HepG2 (cell line): ENCODE results near the gene LTB4R. TPM values are rescaled to one million over a fixed set of nuclear protein-coding genes. Genes with fewer than 3 reads are reported as not detected.

Source experiments
- AHR ChIP-seq: IDR thresholded peaks from 2 replicates; pipeline ENCODE4 v1.6.1; 2018; ENCODE audit warnings: missing genetic modification reagents, missing compliant biosample characterization
- CEBPG ChIP-seq: IDR thresholded peaks from 2 replicates; pipeline ENCODE4 v1.6.1; 2016
- FOXP1 ChIP-seq, 2 experiments: fragments of 450-650 bp in 1 of 2; IDR thresholded peaks; 2 replicates each; pipeline ENCODE4 v1.6.1; 2017 to 2018; ENCODE audit warnings: antibody characterized with exemption in 1 of 2
- MAFG ChIP-seq: sonication (generic); formaldehyde crosslinking; IDR thresholded peaks from 2 replicates; pipeline ENCODE4 v1.5.1; 2020; ENCODE audit warnings: mild to moderate bottlenecking, missing genetic modification reagents
- YY1 ChIP-seq: IDR thresholded peaks from 2 replicates; pipeline ENCODE4 v1.6.1; 2011; ENCODE audit warnings: low read length, low read depth, moderate library complexity, mild to moderate bottlenecking; ENCODE audit not compliant: insufficient read depth, insufficient replicate concordance
- ZNF256 ChIP-seq: sonication (generic); formaldehyde crosslinking; conservative IDR thresholded peaks from 2 replicates; pipeline ENCODE4 v1.4.0; 2020; ENCODE audit warnings: missing genetic modification reagents
- ZNF772 ChIP-seq: sonication (generic); formaldehyde crosslinking; IDR thresholded peaks from 2 replicates; pipeline ENCODE4 v1.5.0; 2020; ENCODE audit warnings: mild to moderate bottlenecking, missing genetic modification reagents
- polyA plus RNA-seq, 8 experiments: library from polyadenylated mRNA; depleted of rRNA in 3 of 8; stranded (reverse) in 7 of 8; unstranded in 1 of 8; fragments of >200 nt; fragmentation: Illumina TruSeq in 4 of 8; extraction: Trizol in 4 of 8; gene quantifications; 2 replicates each; pipeline versions ENCODE4 v1.2.1 to v1.2.3, GENCODE V29; 2011 to 2016; ENCODE audit warnings: low read depth in 4 of 8, missing spikeins in 1 of 8, mixed read lengths in 1 of 8; ENCODE audit not compliant: insufficient read depth in 1 of 8
- total RNA-seq, 5 experiments: library from RNA; depleted of rRNA; stranded (reverse); fragments of >200 nt; fragmentation: Illumina TruSeq; extraction: Trizol; gene quantifications; 2 replicates each; pipeline ENCODE4 v1.2.3, GENCODE V29; 2016; ENCODE audit warnings: low read depth in 1 of 5
- TF ChIP-seq, protein P1 (sequence below): sonication (generic); formaldehyde crosslinking; IDR thresholded peaks from 2 replicates; pipeline ENCODE4 v1.4.0; 2020; ENCODE audit warnings: mild to moderate bottlenecking, missing genetic modification reagents
- TF ChIP-seq, protein P2 (sequence below): sonication (generic); formaldehyde crosslinking; IDR thresholded peaks from 2 replicates; pipeline ENCODE4 v1.5.0; 2020; ENCODE audit warnings: mild to moderate bottlenecking, missing genetic modification reagents, borderline replicate concordance
- TF ChIP-seq, protein P3 (sequence below): sonication (generic); formaldehyde crosslinking; IDR thresholded peaks from 2 replicates; pipeline ENCODE4 v1.4.0; 2020; ENCODE audit warnings: missing genetic modification reagents, borderline replicate concordance
- TF ChIP-seq, protein P4 (sequence below): sonication (generic); formaldehyde crosslinking; IDR thresholded peaks from 2 replicates; pipeline ENCODE4 v1.4.0; 2020; ENCODE audit warnings: missing genetic modification reagents, borderline replicate concordance
- TF ChIP-seq, protein P5 (sequence below): sonication (generic); formaldehyde crosslinking; IDR thresholded peaks from 2 replicates; pipeline ENCODE4 v1.4.0; 2020; ENCODE audit warnings: missing genetic modification reagents
- TF ChIP-seq, protein P6 (sequence below): sonication (generic); formaldehyde crosslinking; conservative IDR thresholded peaks from 2 replicates; pipeline ENCODE4 v1.4.0; 2020; ENCODE audit warnings: missing genetic modification reagents
- TF ChIP-seq, protein P7 (sequence below): sonication (generic); formaldehyde crosslinking; IDR thresholded peaks from 2 replicates; pipeline ENCODE4 v1.5.0; 2020; ENCODE audit warnings: missing genetic modification reagents, mild to moderate bottlenecking, borderline replicate concordance

The LTB4R gene
- total and polyA plus RNA-seq, 2 of the 13 experiments (the other 11 are each of a cell fraction or from before 2014, with no cell fraction given), result 3.2 to 8.2 TPM

DNA sequence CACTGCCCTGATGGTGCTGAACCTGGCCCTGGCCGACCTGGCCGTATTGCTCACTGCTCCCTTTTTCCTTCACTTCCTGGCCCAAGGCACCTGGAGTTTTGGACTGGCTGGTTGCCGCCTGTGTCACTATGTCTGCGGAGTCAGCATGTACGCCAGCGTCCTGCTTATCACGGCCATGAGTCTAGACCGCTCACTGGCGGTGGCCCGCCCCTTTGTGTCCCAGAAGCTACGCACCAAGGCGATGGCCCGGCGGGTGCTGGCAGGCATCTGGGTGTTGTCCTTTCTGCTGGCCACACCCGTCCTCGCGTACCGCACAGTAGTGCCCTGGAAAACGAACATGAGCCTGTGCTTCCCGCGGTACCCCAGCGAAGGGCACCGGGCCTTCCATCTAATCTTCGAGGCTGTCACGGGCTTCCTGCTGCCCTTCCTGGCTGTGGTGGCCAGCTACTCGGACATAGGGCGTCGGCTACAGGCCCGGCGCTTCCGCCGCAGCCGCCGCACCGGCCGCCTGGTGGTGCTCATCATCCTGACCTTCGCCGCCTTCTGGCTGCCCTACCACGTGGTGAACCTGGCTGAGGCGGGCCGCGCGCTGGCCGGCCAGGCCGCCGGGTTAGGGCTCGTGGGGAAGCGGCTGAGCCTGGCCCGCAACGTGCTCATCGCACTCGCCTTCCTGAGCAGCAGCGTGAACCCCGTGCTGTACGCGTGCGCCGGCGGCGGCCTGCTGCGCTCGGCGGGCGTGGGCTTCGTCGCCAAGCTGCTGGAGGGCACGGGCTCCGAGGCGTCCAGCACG lies 4.7 kb downstream of the LTB4R start (continued):
- TF ChIP-seq, protein P1, sequence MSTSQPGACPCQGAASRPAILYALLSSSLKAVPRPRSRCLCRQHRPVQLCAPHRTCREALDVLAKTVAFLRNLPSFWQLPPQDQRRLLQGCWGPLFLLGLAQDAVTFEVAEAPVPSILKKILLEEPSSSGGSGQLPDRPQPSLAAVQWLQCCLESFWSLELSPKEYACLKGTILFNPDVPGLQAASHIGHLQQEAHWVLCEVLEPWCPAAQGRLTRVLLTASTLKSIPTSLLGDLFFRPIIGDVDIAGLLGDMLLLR (CRISPR knock-in tag), result peak; percentile 97
- TF ChIP-seq, protein P2, sequence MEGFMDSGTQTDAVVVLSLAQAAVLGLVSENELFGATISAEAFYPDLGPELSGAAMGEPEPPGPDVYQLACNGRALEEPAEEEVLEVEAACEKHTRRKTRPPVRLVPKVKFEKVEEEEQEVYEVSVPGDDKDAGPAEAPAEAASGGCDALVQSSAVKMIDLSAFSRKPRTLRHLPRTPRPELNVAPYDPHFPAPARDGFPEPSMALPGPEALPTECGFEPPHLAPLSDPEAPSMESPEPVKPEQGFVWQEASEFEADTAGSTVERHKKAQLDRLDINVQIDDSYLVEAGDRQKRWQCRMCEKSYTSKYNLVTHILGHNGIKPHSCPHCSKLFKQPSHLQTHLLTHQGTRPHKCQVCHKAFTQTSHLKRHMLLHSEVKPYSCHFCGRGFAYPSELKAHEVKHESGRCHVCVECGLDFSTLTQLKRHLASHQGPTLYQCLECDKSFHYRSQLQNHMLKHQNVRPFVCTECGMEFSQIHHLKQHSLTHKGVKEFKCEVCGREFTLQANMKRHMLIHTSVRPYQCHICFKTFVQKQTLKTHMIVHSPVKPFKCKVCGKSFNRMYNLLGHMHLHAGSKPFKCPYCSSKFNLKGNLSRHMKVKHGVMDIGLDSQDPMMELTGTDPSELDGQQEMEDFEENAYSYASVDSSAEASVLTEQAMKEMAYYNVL (CRISPR knock-in tag), result peak; percentile 90
- TF ChIP-seq, protein P3, sequence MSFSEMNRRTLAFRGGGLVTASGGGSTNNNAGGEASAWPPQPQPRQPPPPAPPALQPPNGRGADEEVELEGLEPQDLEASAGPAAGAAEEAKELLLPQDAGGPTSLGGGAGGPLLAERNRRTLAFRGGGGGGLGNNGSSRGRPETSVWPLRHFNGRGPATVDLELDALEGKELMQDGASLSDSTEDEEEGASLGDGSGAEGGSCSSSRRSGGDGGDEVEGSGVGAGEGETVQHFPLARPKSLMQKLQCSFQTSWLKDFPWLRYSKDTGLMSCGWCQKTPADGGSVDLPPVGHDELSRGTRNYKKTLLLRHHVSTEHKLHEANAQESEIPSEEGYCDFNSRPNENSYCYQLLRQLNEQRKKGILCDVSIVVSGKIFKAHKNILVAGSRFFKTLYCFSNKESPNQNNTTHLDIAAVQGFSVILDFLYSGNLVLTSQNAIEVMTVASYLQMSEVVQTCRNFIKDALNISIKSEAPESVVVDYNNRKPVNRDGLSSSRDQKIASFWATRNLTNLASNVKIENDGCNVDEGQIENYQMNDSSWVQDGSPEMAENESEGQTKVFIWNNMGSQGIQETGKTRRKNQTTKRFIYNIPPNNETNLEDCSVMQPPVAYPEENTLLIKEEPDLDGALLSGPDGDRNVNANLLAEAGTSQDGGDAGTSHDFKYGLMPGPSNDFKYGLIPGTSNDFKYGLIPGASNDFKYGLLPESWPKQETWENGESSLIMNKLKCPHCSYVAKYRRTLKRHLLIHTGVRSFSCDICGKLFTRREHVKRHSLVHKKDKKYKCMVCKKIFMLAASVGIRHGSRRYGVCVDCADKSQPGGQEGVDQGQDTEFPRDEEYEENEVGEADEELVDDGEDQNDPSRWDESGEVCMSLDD, result peak; percentile 95
- TF ChIP-seq, protein P4, sequence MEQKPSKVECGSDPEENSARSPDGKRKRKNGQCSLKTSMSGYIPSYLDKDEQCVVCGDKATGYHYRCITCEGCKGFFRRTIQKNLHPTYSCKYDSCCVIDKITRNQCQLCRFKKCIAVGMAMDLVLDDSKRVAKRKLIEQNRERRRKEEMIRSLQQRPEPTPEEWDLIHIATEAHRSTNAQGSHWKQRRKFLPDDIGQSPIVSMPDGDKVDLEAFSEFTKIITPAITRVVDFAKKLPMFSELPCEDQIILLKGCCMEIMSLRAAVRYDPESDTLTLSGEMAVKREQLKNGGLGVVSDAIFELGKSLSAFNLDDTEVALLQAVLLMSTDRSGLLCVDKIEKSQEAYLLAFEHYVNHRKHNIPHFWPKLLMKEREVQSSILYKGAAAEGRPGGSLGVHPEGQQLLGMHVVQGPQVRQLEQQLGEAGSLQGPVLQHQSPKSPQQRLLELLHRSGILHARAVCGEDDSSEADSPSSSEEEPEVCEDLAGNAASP (CRISPR knock-in tag), result peak; percentile 83
- peak; percentile 95 for TF ChIP-seq ZNF256 (CRISPR knock-in tag)
- TF ChIP-seq CEBPG, result peak; percentile 47; the same call in 1 of the 2 replicates
- TF ChIP-seq FOXP1 (IDR thresholded peaks at IDR 0.05), result no peak
- no peak for TF ChIP-seq FOXP1 (CRISPR knock-in tag; IDR thresholded peaks at IDR 0.05)
- TF ChIP-seq, protein P5, sequence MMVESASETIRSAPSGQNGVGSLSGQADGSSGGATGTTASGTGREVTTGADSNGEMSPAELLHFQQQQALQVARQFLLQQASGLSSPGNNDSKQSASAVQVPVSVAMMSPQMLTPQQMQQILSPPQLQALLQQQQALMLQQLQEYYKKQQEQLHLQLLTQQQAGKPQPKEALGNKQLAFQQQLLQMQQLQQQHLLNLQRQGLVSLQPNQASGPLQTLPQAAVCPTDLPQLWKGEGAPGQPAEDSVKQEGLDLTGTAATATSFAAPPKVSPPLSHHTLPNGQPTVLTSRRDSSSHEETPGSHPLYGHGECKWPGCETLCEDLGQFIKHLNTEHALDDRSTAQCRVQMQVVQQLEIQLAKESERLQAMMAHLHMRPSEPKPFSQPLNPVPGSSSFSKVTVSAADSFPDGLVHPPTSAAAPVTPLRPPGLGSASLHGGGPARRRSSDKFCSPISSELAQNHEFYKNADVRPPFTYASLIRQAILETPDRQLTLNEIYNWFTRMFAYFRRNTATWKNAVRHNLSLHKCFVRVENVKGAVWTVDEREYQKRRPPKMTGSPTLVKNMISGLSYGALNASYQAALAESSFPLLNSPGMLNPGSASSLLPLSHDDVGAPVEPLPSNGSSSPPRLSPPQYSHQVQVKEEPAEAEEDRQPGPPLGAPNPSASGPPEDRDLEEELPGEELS (CRISPR knock-in tag), result peak; percentile 78
- TF ChIP-seq ZNF772 (CRISPR knock-in tag), result peak; percentile 96
- 0 out of 2 replicates have a peak, but pooled peaks have one; percentile 60 for TF ChIP-seq MAFG (CRISPR knock-in tag)
- TF ChIP-seq, protein P6, sequence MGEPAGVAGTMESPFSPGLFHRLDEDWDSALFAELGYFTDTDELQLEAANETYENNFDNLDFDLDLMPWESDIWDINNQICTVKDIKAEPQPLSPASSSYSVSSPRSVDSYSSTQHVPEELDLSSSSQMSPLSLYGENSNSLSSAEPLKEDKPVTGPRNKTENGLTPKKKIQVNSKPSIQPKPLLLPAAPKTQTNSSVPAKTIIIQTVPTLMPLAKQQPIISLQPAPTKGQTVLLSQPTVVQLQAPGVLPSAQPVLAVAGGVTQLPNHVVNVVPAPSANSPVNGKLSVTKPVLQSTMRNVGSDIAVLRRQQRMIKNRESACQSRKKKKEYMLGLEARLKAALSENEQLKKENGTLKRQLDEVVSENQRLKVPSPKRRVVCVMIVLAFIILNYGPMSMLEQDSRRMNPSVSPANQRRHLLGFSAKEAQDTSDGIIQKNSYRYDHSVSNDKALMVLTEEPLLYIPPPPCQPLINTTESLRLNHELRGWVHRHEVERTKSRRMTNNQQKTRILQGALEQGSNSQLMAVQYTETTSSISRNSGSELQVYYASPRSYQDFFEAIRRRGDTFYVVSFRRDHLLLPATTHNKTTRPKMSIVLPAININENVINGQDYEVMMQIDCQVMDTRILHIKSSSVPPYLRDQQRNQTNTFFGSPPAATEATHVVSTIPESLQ, result peak; percentile 82; the same call in 1 of the 2 replicates
- peak; percentile 78; the same call in 1 of the 2 replicates for TF ChIP-seq AHR (CRISPR knock-in tag)
- TF ChIP-seq, protein P7, sequence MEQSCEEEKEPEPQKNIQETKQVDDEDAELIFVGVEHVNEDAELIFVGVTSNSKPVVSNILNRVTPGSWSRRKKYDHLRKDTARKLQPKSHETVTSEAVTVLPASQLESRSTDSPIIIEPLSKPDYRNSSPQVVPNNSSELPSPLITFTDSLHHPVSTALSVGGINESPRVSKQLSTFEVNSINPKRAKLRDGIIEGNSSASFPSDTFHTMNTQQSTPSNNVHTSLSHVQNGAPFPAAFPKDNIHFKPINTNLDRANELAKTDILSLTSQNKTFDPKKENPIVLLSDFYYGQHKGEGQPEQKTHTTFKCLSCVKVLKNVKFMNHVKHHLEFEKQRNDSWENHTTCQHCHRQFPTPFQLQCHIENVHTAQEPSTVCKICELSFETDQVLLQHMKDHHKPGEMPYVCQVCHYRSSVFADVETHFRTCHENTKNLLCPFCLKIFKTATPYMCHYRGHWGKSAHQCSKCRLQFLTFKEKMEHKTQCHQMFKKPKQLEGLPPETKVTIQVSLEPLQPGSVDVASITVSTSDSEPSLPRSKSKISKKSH, result peak; percentile 96
- peak; percentile 46 for TF ChIP-seq YY1
